K562 (cell line): ENCODE measurements around the gene MBOAT7. TPM values are rescaled to one million over a fixed set of nuclear protein-coding genes. Genes with fewer than 3 reads are reported as not detected.
A peak's percentile ranks its signal among the peaks of the same experiment; 100 is the strongest.

Experiments used
- ATAC-seq: fragments of 200-7000 bp; cut with Tn5 transposase; 3 replicates; pipeline ENCODE4 v1.9.1; 2020; ENCODE audit warnings: moderate library complexity
- BruUV-seq: library from RNA; stranded (reverse); fragments of 400-500 nt; replicated peaks from 2 replicates; lab custom pipeline; 2021; lab: Mats Ljungman, UMichigan
- CTCF ChIA-PET: fragments of 300-600 bp; formaldehyde crosslinking; extraction: SDS; loops from one replicate; lab custom pipeline; 2021; ENCODE audit warnings: low intra/inter-chr PET ratio; lab: Yijun Ruan, JAX
- POLR2A ChIA-PET: fragments of 300-600, 350-650 bp; sonication (Branson Sonifier 250); formaldehyde crosslinking; extraction: SDS; loops from one replicate; lab custom pipeline; 2021; ENCODE audit warnings: antibody characterized with exemption, inconsistent platforms; lab: Yijun Ruan, JAX
- DNase-seq, 4 experiments: peaks; one replicate each; pipeline versions ENCODE4 v3.0.0 to v3.0.0-alpha.2; 2011 to 2018; ENCODE audit warnings: low spot score in 3 of 4, mixed read lengths in 3 of 4; ENCODE audit errors: extremely low read depth in 1 of 4
- FAIRE-seq: peaks from 2 replicates; lab custom pipeline; 2011; peaks lifted over from hg19 to GRCh38; lab: Jason Lieb, UNC
- H2AFZ ChIP-seq: 2 replicates; pipeline ENCODE4 v1.6.0; 2011; ENCODE audit warnings: low read depth, low read length, control low read depth, inconsistent platforms
- H3K27ac ChIP-seq: fragments of 200-600 bp; 3 replicates; pipeline ENCODE4 v1.8.0; 2011; ENCODE audit warnings: low read depth, mild to moderate bottlenecking, control low read depth, inconsistent platforms, low read length, moderate library complexity, mixed read lengths; ENCODE audit errors: extremely low read depth
- H3K27me3 ChIP-seq, 2 experiments: fragments of 300-600 bp in 1 of 2; 2 replicates in 1 of 2; 3 replicates in 1 of 2; pipeline versions ENCODE4 v1.6.0 to v1.8.0; 2011; ENCODE audit warnings: inconsistent platforms in 2 of 2, low read length in 2 of 2, mild to moderate bottlenecking in 1 of 2, mixed read lengths in 1 of 2, moderate library complexity in 1 of 2; ENCODE audit not compliant: control insufficient read depth in 2 of 2, insufficient read depth in 2 of 2
- H3K36me3 ChIP-seq: fragments of 300-600 bp; 3 replicates; pipeline ENCODE4 v1.8.0; 2011; ENCODE audit warnings: mild to moderate bottlenecking, low read length, inconsistent platforms; ENCODE audit not compliant: control insufficient read depth, insufficient read depth
- H3K4me1 ChIP-seq, 2 experiments: fragments of 200-600 bp in 1 of 2; replicated peaks in 1 of 2; 2 replicates in 1 of 2; 3 replicates in 1 of 2; pipeline versions ENCODE4 v1.5.1 to v1.8.0; 2011; ENCODE audit warnings: inconsistent platforms in 2 of 2, low read length in 2 of 2, mild to moderate bottlenecking in 1 of 2, mixed read lengths in 1 of 2, moderate library complexity in 1 of 2; ENCODE audit not compliant: control insufficient read depth in 2 of 2, insufficient read depth in 2 of 2
- H3K4me2 ChIP-seq: 2 replicates; pipeline ENCODE4 v1.6.1; 2011; ENCODE audit warnings: low read length, control low read depth, inconsistent platforms, mixed read lengths; ENCODE audit not compliant: insufficient read depth
- H3K4me3 ChIP-seq: fragments of 200-600 bp; sonication (generic), shearing (Covaris generic); 2 replicates; pipeline ENCODE4 v1.5.1; 2016; ENCODE audit warnings: control low read depth, inconsistent platforms
- H3K79me2 ChIP-seq: fragments of 200-600 bp; 3 replicates; pipeline ENCODE4 v1.8.0; 2011; ENCODE audit warnings: low read length, inconsistent platforms; ENCODE audit not compliant: control insufficient read depth, insufficient read depth
- H3K9ac ChIP-seq, 2 experiments: 2 replicates each; pipeline versions ENCODE4 v1.6.0 to v1.6.1; 2011; ENCODE audit warnings: low read depth in 2 of 2, low read length in 2 of 2, control low read depth in 1 of 2, inconsistent platforms in 1 of 2, mild to moderate bottlenecking in 1 of 2, mixed read lengths in 1 of 2; ENCODE audit not compliant: insufficient read depth in 1 of 2
- H3K9me1 ChIP-seq: one replicate; pipeline ENCODE4 v1.6.0; 2011; ENCODE audit warnings: inconsistent platforms, mild to moderate bottlenecking, low read length, moderate library complexity; ENCODE audit not compliant: control insufficient read depth, insufficient read depth
- H3K9me3 ChIP-seq: replicated peaks from 2 replicates; pipeline ENCODE4 v1.5.1; 2011; ENCODE audit warnings: low read depth, low read length, inconsistent platforms; ENCODE audit not compliant: control insufficient read depth, insufficient read depth
- H4K20me1 ChIP-seq: replicated peaks from 2 replicates; pipeline ENCODE4 v1.6.1; 2011; ENCODE audit warnings: low read length, inconsistent platforms, mixed read lengths; ENCODE audit not compliant: control insufficient read depth, insufficient read depth
- CAMTA2 ChIP-seq: fragments of 250-450 bp; sonication (Bioruptor Pico); conservative IDR thresholded peaks from 2 replicates; pipeline ENCODE4 v1.5.1; 2022
- DLX4 ChIP-seq: fragments of 250-450 bp; sonication (Bioruptor Pico); IDR thresholded peaks from 2 replicates; pipeline ENCODE4 v1.6.1; 2021; ENCODE audit warnings: mild to moderate bottlenecking
- ETV6 ChIP-seq, 3 experiments: fragments of 150-350 bp in 1 of 3; sonication (generic) in 1 of 3; formaldehyde crosslinking in 1 of 3; IDR thresholded peaks; 2 replicates each; pipeline versions ENCODE4 v1.6.1 to v1.8.0; 2014 to 2022; ENCODE audit warnings: borderline replicate concordance in 2 of 3, low read depth in 2 of 3, antibody characterized with exemption in 1 of 3, low read length in 1 of 3, mild to moderate bottlenecking in 1 of 3, missing genetic modification reagents in 1 of 3
- FOSL1 ChIP-seq: fragments of 200-800 bp; sonication (Bioruptor generic); conservative IDR thresholded peaks from 2 replicates; pipeline ENCODE4 v1.6.1; 2016; ENCODE audit warnings: missing genetic modification characterization, missing compliant biosample characterization
- HDGF ChIP-seq: fragments of 450-650 bp; IDR thresholded peaks from 2 replicates; pipeline ENCODE4 v1.6.1; 2016
- ILK ChIP-seq: fragments of 450-650 bp; IDR thresholded peaks from 2 replicates; pipeline ENCODE4 v1.6.1; 2016; ENCODE audit warnings: missing genetic modification characterization, low read depth, mild to moderate bottlenecking, missing compliant biosample characterization, moderate library complexity, borderline replicate concordance
- MEIS2 ChIP-seq: fragments of 450-650 bp; IDR thresholded peaks from 2 replicates; pipeline ENCODE4 v1.6.1; 2014; ENCODE audit warnings: mild to moderate bottlenecking; ENCODE audit not compliant: partially characterized antibody
- MLX ChIP-seq, 2 experiments: fragments of 450-650 bp in 1 of 2; sonication (generic) in 1 of 2; formaldehyde crosslinking; conservative IDR thresholded peaks; 2 replicates each; pipeline versions ENCODE4 v1.4.0 to v1.8.1; 2020 to 2022; ENCODE audit warnings: mild to moderate bottlenecking in 1 of 2, missing genetic modification reagents in 1 of 2
- NCOA1 ChIP-seq: fragments of 450-650 bp; IDR thresholded peaks from 2 replicates; pipeline ENCODE4 v1.6.1; 2016; ENCODE audit warnings: low read depth
- NRF1 ChIP-seq, 2 experiments: fragments of 450-650 bp; IDR thresholded peaks in 1 of 2; conservative IDR thresholded peaks in 1 of 2; 2 replicates each; pipeline ENCODE4 v1.6.1; 2014; ENCODE audit warnings: mild to moderate bottlenecking in 2 of 2
- TCF15 ChIP-seq: fragments of 250-450 bp; sonication (Bioruptor Pico); IDR thresholded peaks from 2 replicates; pipeline ENCODE4 v1.8.0; 2022; ENCODE audit warnings: moderate library complexity, mild to moderate bottlenecking, inconsistent platforms
- ZBED1 ChIP-seq: IDR thresholded peaks from 2 replicates; pipeline ENCODE4 v1.6.1; 2014
- ZC3H4 ChIP-seq: sonication (generic); formaldehyde crosslinking; IDR thresholded peaks from 2 replicates; pipeline ENCODE4 v1.9.0; 2021; ENCODE audit warnings: missing genetic modification reagents, borderline replicate concordance
- ZC3H8 ChIP-seq: fragments of 450-650 bp; IDR thresholded peaks from 2 replicates; pipeline ENCODE4 v1.6.1; 2017
- ZNF212 ChIP-seq: fragments of 450-650 bp; formaldehyde crosslinking; IDR thresholded peaks from 2 replicates; pipeline ENCODE4 v1.4.0; 2020; ENCODE audit warnings: mild to moderate bottlenecking
- WGBS: fragments of 100-300 bp; shearing (Covaris generic); methylation state at CpG from one replicate; pipeline ENCODE4 v1.1.6; 2016; ENCODE audit warnings: low coverage, mixed read lengths; ENCODE audit not compliant: insufficient coverage; ENCODE audit errors: missing lambda C conversion rate; 5-methylcytosine and 5-hydroxymethylcytosine counted together
- in situ Hi-C: fragments of 300-500 bp; cut with MboI; formaldehyde crosslinking; loops from 4 replicates; pipeline ENCODE4 v1.15.0; 2018; ENCODE audit warnings: inconsistent platforms, mixed read lengths
- intact Hi-C: fragments of 100-400 bp; cut with micrococcal nuclease; formaldehyde crosslinking; loops from 2 replicates; pipeline ENCODE4 v1.14.2; 2022
- polyA plus RNA-seq, 8 experiments: library from polyadenylated mRNA; depleted of rRNA in 4 of 8; stranded (reverse) in 5 of 8; unstranded in 3 of 8; fragments of >200 nt; fragmentation: Nextera tagmentation in 2 of 8; fragmentation: Illumina TruSeq in 1 of 8; extraction: Ambion mirVana in 2 of 8; extraction: Trizol in 1 of 8; gene quantifications; 2 replicates each; pipeline versions ENCODE4 v1.2.1 to v1.2.3, GENCODE V29; 2011 to 2014; ENCODE audit warnings: inconsistent platforms in 1 of 8, missing spikeins in 1 of 8
- total RNA-seq, 7 experiments: library from RNA; depleted of rRNA in 6 of 7; stranded (reverse); fragments of >200 nt in 6 of 7; fragmentation: Illumina TruSeq in 2 of 7; extraction: Trizol in 2 of 7; gene quantifications; 2 replicates each; pipeline versions ENCODE4 v1.2.1 to v1.2.3, GENCODE V29; 2011 to 2021; ENCODE audit warnings: low replicate concordance in 1 of 7
- TF ChIP-seq, protein P1 (sequence below): IDR thresholded peaks from 2 replicates; pipeline ENCODE4 v1.6.1; 2011; ENCODE audit not compliant: insufficient read length; ENCODE audit errors: extremely low read depth
- TF ChIP-seq, protein P2 (sequence below): sonication (generic); formaldehyde crosslinking; IDR thresholded peaks from 2 replicates; pipeline ENCODE4 v1.8.1; 2023; ENCODE audit warnings: mild to moderate bottlenecking, missing genetic modification reagents
- TF ChIP-seq, protein P3 (sequence below): fragments of 250-450 bp; sonication (Bioruptor Pico); IDR thresholded peaks from 2 replicates; pipeline ENCODE4 v1.8.0; 2021; ENCODE audit warnings: moderate library complexity, mild to moderate bottlenecking, inconsistent platforms

MBOAT7 gene
- total and polyA plus RNA-seq, 9 of the 15 experiments (the other 6 are each of a cell fraction or from before 2014, with no cell fraction given) = 1.4 to 153 (median 56.1) TPM

- Histone ChIP-seq H3K9ac (peak overlapping the region; percentile 98 to 99), H3K4me2 (peak overlapping the region; percentile 93), H3K4me1 (peaks cover 27 to 50% of the 10 kb centered on the region in 2 experiments), H4K20me1 (no peaks in the 10 kb centered on the region), H3K36me3 (peaks cover 54% of the 10 kb centered on the region), H3K9me3 (no peaks in the 10 kb centered on the region), H3K4me3 (peak overlapping the region; percentile 96), H3K27ac (peak overlapping the region; percentile 100), H3K9me1 (peaks cover 5% of the 10 kb centered on the region), H2AFZ (peak overlapping the region; percentile 98), H3K79me2 (peaks cover 56% of the 10 kb centered on the region), H3K27me3 (no peaks in the 10 kb centered on the region)
- in situ Hi-C loops = no loop called here
- ATAC-seq = peak; percentile 75
- peak; percentile 86 to 100 (median 91) for DNase-seq
- BruUV-seq = no TSS peak
- ChIA-PET POLR2A (interaction anchor here (0.6 to 7.0 kb wide), 18 partner anchors 8 to 76 kb away, joined by 4 to 206 read pairs (median 6); partner anchors contain the start of genes CNOT3, LENG1, RPS9 and TMC4), CTCF (no interaction called here)
- peak; percentile 100 for FAIRE-seq
- intact Hi-C loops = loop anchor here (2.0 to 5.0 kb wide), 2 partner anchors 19 to 42 kb away; no protein-coding TSS in a partner anchor
- WGBS = under 1% methylated on average over 48 of the region's 65 CpGs
- TF ChIP-seq ZC3H4 (CRISPR knock-in tag) (no peak), MEIS2 (peak; percentile 68), NRF1 (conservative IDR thresholded peaks at IDR 0.05 in 1 of 2, IDR thresholded peaks at IDR 0.05 in 1 of 2) (peak; percentile 92 to 93), TCF15 (CRISPR knock-in tag) (no peak), ETV6 (IDR thresholded peaks at IDR 0.05; ENCODE audit: borderline replicate concordance in 1 of 2, low read depth in 2 of 2, low read length in 1 of 2) (no peak), ETV6 (CRISPR knock-in tag; IDR thresholded peaks at IDR 0.05; ENCODE audit: borderline replicate concordance) (no peak), ZNF212 (CRISPR knock-in tag) (no peak), ZC3H8 (no peak), ZBED1 (no peak), FOSL1 (tag) (no peak), HDGF (no peak; the same call in 1 of the 2 replicates), DLX4 (CRISPR knock-in tag) (no peak), CAMTA2 (no peak), ILK (tag) (no peak), MLX (CRISPR knock-in tag; conservative IDR thresholded peaks at IDR 0.05) (no peak), NCOA1 (no peak)
- TF ChIP-seq, protein P1, sequence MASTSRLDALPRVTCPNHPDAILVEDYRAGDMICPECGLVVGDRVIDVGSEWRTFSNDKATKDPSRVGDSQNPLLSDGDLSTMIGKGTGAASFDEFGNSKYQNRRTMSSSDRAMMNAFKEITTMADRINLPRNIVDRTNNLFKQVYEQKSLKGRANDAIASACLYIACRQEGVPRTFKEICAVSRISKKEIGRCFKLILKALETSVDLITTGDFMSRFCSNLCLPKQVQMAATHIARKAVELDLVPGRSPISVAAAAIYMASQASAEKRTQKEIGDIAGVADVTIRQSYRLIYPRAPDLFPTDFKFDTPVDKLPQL = no peak
- TF ChIP-seq, protein P2, sequence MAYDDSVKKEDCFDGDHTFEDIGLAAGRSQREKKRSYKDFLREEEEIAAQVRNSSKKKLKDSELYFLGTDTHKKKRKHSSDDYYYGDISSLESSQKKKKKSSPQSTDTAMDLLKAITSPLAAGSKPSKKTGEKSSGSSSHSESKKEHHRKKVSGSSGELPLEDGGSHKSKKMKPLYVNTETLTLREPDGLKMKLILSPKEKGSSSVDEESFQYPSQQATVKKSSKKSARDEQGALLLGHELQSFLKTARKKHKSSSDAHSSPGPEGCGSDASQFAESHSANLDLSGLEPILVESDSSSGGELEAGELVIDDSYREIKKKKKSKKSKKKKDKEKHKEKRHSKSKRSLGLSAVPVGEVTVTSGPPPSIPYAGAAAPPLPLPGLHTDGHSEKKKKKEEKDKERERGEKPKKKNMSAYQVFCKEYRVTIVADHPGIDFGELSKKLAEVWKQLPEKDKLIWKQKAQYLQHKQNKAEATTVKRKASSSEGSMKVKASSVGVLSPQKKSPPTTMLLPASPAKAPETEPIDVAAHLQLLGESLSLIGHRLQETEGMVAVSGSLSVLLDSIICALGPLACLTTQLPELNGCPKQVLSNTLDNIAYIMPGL (CRISPR knock-in tag) = no peak
- TF ChIP-seq, protein P3, sequence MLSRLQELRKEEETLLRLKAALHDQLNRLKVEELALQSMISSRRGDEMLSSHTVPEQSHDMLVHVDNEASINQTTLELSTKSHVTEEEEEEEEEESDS (CRISPR knock-in tag) = no peak
Measured at GRCh38 chr19:54189735-54190502, 539 bp upstream of the MBOAT7 start.
